RWPE2 (cell line): Measurements from ENCODE around the gene LCN2.
A peak's percentile ranks its signal among the peaks of the same experiment; 100 is the strongest.

Experiments used
- ATAC-seq: fragments of 200-7000 bp; cut with Tn5 transposase; 3 replicates; pipeline ENCODE4 v1.9.1; 2021; ENCODE audit warnings: low read depth
- DNase-seq: peaks from one replicate; pipeline ENCODE4 v3.0.0-alpha.2; 2020; ENCODE audit warnings: low spot score
- H3K27ac ChIP-seq: fragments of 450-650 bp; 2 replicates; pipeline ENCODE4 v1.5.1; 2017; ENCODE audit warnings: mild to moderate bottlenecking; ENCODE audit not compliant: poor library complexity, severe bottlenecking
- H3K27me3 ChIP-seq: fragments of 250-450 bp; sonication (Bioruptor Pico); 2 replicates; pipeline ENCODE4 v1.5.1; 2021; ENCODE audit warnings: mild to moderate bottlenecking, moderate library complexity; ENCODE audit not compliant: insufficient read depth, poor library complexity, severe bottlenecking
- H3K36me3 ChIP-seq: fragments of 250-450 bp; sonication (Bioruptor Pico); 2 replicates; pipeline ENCODE4 v1.5.1; 2020; ENCODE audit warnings: low read depth, mild to moderate bottlenecking, moderate library complexity
- H3K4me1 ChIP-seq: fragments of 250-450 bp; sonication (Bioruptor Pico); 2 replicates; pipeline ENCODE4 v1.5.1; 2021; ENCODE audit warnings: mild to moderate bottlenecking, moderate library complexity; ENCODE audit not compliant: insufficient read depth, poor library complexity, severe bottlenecking
- H3K4me3 ChIP-seq: fragments of 250-450 bp; sonication (Bioruptor Pico); 2 replicates; pipeline ENCODE4 v1.5.1; 2021; ENCODE audit warnings: mild to moderate bottlenecking, moderate library complexity; ENCODE audit not compliant: severe bottlenecking
- H3K9me3 ChIP-seq: fragments of 250-450 bp; sonication (Bioruptor Pico); 2 replicates; pipeline ENCODE4 v1.5.1; 2021; ENCODE audit warnings: mild to moderate bottlenecking, moderate library complexity; ENCODE audit not compliant: severe bottlenecking
- TF ChIP-seq, protein P1 (sequence below): fragments of 450-650 bp; IDR thresholded peaks from one replicate; pipeline ENCODE4 v1.5.1; 2017; ENCODE audit warnings: mild to moderate bottlenecking, moderate library complexity; ENCODE audit not compliant: poor library complexity, severe bottlenecking

LCN2 gene

DNA sequence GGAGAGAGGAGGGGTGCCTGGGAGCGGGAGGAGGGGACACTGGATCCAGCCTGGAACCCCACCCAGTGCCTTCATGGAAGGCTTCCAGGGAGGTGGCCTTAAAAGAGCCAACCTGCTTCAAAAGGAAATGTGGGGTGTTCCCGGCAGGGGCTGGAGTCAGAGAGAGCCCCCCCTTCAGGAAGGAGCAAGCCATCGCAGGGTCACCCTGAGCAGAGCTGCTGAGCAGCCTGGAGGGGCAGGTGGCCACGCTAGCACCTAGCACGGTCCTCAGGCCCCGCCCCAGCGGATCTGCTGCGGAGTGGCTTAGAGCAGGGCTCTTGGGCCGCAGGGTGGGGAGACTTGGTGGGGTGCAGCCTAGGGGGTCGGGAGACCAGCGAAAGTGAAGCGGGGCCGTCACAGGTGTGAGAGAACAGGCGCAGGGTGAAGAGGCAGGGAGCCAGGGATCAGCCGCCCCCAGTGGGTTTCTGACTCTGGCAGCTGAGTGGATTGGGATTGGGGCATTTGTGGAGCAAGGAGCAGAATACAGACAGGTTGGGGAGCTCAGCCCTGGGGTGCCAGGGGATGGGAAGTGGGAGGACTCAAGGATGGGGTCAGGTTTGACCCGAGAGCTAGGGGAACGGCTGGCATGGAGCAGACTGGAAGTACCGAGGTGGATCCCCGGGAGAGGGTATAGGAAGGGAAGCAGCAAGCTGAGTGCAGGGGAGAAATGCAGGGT, 1.5 kb downstream of the LCN2 start:
- H3K27ac ChIP-seq, result no peak overlapping the region
- no peaks in the 10 kb centered on the region for H3K27me3 ChIP-seq
- H3K9me3 ChIP-seq, result no peaks in the 10 kb centered on the region
- no peaks in the 10 kb centered on the region for H3K36me3 ChIP-seq
- ATAC-seq, result no peak
- DNase-seq, result peak; percentile 62
- H3K4me3 ChIP-seq, result no peak overlapping the region
- TF ChIP-seq, protein P1, sequence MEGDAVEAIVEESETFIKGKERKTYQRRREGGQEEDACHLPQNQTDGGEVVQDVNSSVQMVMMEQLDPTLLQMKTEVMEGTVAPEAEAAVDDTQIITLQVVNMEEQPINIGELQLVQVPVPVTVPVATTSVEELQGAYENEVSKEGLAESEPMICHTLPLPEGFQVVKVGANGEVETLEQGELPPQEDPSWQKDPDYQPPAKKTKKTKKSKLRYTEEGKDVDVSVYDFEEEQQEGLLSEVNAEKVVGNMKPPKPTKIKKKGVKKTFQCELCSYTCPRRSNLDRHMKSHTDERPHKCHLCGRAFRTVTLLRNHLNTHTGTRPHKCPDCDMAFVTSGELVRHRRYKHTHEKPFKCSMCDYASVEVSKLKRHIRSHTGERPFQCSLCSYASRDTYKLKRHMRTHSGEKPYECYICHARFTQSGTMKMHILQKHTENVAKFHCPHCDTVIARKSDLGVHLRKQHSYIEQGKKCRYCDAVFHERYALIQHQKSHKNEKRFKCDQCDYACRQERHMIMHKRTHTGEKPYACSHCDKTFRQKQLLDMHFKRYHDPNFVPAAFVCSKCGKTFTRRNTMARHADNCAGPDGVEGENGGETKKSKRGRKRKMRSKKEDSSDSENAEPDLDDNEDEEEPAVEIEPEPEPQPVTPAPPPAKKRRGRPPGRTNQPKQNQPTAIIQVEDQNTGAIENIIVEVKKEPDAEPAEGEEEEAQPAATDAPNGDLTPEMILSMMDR, result no peak
- H3K4me1 ChIP-seq, result peaks cover 16% of the 10 kb centered on the region

DNA sequence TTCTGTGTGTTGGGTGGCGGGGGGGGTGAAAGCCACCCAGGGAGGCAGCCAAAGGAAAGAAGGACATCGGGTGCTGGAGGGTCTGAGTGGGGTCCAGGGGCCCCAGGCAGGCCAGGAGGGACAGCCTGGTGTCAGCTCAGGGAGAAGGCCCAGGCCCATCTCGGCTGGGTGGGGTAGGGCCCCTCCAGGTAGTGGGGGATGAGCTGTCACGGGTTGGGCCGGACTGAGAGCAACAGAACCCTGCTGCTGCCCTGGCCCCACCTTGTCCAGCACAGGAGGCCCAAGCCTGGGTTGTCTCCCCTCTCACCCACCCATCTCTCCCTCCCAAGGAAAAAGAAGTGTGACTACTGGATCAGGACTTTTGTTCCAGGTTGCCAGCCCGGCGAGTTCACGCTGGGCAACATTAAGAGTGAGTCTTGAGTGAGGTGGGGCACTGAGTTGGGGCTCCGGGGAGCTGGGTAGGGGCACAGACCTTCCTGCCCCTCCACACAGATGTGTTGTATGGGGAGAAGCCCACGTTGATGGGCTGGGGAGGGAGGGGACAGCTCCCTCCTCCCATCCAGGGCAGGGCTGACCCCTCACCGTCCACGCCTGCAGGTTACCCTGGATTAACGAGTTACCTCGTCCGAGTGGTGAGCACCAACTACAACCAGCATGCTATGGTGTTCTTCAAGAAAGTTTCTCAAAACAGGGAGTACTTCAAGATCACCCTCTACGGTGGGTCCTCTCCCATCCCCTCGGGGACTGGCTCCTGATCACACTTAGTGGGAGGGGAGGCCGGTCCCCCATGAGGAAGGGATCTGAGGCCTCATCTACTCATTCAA, 2.3 kb downstream of the LCN2 start:
- no peaks in the 10 kb centered on the region for H3K36me3 ChIP-seq
- H3K4me3 ChIP-seq, result no peak overlapping the region
- H3K27me3 ChIP-seq, result no peaks in the 10 kb centered on the region
- H3K9me3 ChIP-seq, result no peaks in the 10 kb centered on the region
- DNase-seq (no peak), ATAC-seq (no peak)
- no peak overlapping the region for H3K27ac ChIP-seq
- peaks cover 16% of the 10 kb centered on the region for H3K4me1 ChIP-seq
- TF ChIP-seq, protein P1, result no peak

DNA sequence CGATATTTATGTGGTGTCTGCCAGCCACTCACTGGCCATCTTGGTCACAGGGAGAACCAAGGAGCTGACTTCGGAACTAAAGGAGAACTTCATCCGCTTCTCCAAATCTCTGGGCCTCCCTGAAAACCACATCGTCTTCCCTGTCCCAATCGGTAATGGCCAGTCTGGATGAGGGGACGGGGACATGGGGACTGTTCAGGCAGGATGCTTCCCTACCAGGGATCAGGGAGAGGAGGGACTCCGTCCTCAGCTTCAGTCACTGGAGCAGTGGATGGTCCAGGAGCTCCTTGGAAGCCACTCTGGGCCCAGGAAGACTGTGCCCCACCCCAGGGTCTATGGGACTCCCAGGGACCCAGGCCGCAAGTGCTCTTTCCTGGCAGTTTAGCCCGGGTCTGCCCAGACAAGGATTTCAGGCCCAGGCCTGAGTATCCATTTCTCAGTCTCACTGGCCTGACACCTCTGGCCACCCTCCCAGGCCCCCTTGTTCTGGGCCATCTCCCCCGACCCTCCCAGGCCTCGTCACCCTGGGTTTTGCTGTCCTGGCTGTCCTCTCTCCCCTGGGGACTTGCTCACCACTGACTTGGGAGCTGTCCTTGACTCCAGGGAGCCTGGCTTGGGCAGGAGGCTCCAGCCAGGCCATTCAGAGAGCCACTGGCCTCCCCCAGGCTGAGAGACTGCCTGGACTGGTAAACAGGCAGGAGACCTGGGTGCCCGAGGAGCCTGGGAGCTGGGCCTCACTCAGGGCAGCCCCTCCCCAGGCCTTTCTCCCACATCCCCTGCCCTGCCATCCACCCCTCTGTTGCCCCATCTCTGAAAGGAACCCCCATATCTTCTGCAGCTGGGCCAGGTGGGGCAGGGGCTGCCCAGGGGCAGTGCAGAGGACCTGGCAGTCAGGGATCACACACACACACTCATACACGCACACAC, 3.1 kb downstream of the LCN2 start:
- H3K36me3 ChIP-seq, result no peaks in the 10 kb centered on the region
- H3K27ac ChIP-seq, result no peak overlapping the region
- H3K9me3 ChIP-seq, result no peaks in the 10 kb centered on the region
- ATAC-seq, result no peak
- no peaks in the 10 kb centered on the region for H3K27me3 ChIP-seq
- TF ChIP-seq, protein P1, result no peak
- no peak overlapping the region for H3K4me3 ChIP-seq
- no peak for DNase-seq
- H3K4me1 ChIP-seq, result peaks cover 16% of the 10 kb centered on the region

DNA sequence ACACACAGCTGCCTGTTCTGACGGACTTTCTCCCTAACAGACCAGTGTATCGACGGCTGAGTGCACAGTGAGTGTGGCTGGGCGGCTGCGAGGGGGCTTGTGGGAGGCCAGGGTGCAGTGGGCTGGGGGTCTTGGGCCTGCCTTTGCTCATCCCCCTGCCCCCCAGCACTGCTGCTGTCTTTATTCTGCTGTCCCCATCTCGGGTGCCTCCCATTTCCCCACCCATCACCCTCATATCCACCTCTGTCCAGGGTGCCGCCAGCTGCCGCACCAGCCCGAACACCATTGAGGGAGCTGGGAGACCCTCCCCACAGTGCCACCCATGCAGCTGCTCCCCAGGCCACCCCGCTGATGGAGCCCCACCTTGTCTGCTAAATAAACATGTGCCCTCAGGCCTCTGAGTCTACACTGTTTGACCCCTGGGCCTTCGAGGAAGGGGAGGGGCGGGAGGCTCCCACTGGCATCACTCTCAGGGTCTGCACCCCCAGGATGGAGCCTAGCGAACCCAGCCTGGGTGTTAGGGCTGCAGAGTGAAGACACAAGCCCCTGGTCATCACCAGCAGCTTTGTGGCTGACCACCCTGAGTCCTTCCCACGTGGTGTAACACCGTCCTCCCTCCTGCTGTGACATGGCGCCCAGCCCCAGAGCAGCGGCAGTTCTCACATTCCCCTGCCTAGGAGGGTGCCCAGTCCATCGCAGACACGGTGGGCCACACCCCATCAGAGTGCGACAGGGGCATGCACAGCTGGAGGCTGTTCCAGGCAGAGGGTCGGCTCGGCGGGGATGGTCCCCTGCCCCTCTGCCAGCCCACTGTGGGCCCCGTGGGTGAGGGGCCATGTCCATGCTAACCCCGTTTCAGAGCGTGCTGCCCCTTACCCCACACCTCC, 4.0 kb downstream of the LCN2 start:
- no peaks in the 10 kb centered on the region for H3K27me3 ChIP-seq
- H3K9me3 ChIP-seq, result no peaks in the 10 kb centered on the region
- H3K36me3 ChIP-seq, result no peaks in the 10 kb centered on the region
- H3K27ac ChIP-seq, result no peak overlapping the region
- TF ChIP-seq, protein P1, result no peak
- peaks cover 13% of the 10 kb centered on the region for H3K4me1 ChIP-seq
- no peak overlapping the region for H3K4me3 ChIP-seq
- ATAC-seq, result no peak
- DNase-seq, result no peak
